Prostate gland (tissue), 2 donors: ENCODE measurements around the gene RET.

ENCODE experiments used
- CTCF ChIP-seq, 4 experiments: fragments of 200-600 bp in 2 of 4; fragments of 450-650 bp in 2 of 4; sonication (generic) in 2 of 4; IDR thresholded peaks; 1 replicate in 3 of 4; 2 replicates in 1 of 4; pipeline ENCODE4 v1.5.1; 2016 to 2019; ENCODE audit warnings: antibody characterized with exemption in 4 of 4, mild to moderate bottlenecking in 2 of 4, moderate library complexity in 2 of 4
- POLR2AphosphoS5 ChIP-seq: sonication (generic); formaldehyde crosslinking; IDR thresholded peaks from one replicate; pipeline ENCODE4 v1.6.1; 2017; ENCODE audit warnings: antibody characterized with exemption

GRCh38 chr10:43078175-43078985, 1.5 kb downstream of the RET start:
- TF ChIP-seq CTCF (IDR thresholded peaks at IDR 0.05) (no peak), POLR2AphosphoS5 (no peak)
